Stimulated activated naive CD4-positive, alpha-beta T cell (primary cell): Measurements from ENCODE around the gene EAPP.
"Not testable (repeated sequence)": the region's sequence is repeated elsewhere in the genome, so short reads cannot be mapped to it uniquely, and the experiment has no call there.

Experiments
- DNase-seq, 6 experiments: peaks; one replicate each; lab custom pipeline; 2025; lab: John Stamatoyannopoulos, UW

Gene EAPP

DNA sequence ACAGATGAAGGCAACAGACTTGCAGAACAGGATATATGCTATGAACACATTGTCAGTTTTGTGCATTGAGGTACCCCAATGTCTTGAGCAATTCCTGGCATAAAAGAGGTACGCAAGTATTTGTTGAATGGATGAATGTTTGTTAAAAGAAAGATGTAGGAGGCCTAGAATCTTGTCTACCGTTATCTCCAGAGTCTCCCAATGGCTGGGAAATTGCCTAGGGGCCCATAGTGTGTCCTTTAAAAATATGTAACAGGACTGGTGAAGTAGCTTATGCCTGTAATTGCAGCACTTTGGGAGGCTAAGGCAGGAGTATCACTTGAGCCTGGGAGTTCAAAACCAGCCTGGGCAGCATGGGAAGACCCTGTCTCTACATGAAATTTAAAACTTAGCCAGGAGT lies 57.0 kb downstream of the EAPP start:
- DNase-seq, result no peak

DNA sequence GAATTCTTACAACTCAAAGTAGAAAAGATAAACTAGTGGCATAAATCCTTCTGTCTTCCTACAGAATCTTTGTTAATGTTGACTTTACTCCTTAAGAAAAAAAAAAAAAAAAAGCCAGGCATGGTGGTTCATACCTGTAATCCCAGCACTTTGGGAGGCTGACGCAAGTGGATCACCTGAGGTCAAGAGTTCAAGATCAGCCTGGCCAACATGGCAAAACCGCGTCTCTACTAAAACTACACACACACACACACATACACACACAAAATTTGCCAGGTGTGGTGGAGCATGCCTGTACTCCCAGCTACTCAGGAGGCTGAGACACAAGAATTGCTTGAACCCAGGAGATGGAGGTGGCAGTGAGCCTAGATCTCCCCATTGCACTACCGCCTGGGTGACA lies 59.8 kb downstream of the EAPP start:
- no peak for DNase-seq

DNA sequence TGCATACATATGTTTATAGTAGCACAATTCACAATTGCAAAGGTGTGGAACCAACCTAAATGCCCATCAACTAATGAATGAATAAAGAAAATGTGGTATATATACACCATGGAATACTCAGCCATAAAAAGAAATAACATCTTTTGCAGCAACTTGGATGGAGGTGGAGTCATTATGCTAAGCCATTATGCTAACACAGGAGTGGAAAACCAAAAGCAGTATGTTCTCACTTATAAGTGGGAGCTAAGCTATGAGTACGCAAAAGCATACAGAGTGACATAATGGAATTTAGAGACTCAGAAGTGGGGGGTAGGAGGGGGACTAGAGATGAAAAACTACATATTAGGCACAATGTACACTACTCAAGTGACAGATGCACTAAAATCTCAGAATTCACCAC lies 61.2 kb downstream of the EAPP start:
- no peak for DNase-seq

DNA sequence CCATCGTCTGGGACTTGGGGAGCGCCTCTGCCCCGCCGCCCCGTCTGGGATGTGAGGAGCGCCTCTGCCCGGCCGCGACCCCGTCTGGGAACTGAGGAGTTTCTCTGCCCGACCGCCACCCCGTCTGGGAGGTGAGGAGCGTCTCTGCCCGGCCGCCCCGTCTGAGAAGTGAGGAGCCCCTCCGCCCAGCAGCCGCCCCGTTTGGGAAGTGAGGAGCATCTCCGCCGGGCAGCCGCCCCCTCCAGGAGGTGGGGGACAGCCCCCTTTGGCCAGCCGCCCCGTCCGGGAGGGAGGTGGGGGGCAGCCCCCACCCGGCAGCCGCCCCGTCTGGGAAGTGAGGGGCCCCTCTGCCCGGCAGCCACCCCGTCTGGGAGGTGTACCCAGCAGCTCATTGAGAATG lies 63.5 kb downstream of the EAPP start:
- not testable (repeated sequence) for DNase-seq

DNA sequence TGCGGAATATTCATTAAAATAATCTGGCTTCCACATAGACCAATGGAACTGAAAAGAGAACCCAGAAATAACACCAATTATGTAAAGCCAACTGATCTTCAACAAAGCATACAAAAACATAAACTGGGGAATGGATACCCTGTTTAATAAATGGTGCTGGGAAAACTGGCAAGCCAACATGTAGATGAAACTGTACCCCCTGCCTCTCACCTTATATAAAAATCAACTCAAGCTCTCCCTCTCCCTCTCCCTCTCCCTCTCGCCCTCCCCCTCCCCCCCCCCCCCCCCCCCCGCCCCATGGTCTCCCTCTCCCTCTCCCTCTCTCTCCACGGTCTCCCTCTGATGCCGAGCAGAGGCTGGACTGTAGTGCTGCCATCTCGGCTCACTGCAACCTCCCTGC lies 64.3 kb downstream of the EAPP start:
- no peak for DNase-seq

DNA sequence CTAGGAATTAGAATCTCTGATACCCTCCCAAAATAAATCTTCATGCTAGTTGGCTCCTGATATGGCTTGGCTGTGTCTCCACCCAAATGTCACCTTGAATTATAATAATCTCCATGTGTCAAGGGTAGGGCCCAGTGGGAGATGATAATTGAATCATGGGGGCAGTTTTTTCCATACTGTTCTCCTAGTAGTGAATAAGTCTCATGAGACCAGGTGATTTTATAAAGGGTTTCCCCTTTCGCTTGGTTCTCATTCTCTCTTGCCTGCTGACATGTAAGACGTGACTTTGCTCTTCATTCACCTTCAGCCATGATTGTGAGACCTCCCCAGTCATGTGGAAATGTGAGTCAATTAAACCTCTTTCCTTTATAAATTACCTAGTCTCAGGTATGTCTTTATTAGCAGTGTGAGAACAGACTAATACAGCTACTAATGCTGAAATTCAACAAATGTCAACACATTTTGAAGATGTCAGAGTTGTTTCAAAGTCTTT lies 65.3 kb downstream of the EAPP start:
- DNase-seq, result no peak

DNA sequence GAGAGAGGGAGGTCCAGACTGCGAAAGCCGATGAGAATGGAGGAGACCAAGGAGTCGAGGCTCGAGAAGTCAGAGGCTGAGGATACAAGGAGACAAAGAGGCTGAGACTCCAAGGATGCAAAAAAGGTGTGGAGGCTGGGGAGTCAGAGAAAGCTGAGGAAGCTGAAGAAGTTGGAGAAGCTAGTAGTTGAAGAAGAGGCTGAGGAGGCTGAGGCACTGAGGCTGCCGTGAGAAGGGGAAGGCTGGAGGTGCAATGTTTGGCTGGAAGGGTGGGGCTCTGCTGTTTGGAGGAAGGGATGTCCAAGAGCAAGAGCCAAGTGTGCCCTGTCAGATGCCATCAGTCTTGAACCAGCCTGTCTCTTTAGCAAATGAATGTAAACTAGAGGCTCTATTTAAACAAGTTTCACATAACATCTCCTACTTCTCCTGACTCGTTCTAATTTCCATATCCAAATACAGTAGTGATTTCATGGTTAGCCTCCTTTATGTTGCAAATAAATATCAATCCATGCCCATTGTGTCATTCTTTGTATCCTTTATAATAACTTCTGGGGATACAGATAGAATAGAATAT lies 66.7 kb downstream of the EAPP start:
- no peak for DNase-seq

DNA sequence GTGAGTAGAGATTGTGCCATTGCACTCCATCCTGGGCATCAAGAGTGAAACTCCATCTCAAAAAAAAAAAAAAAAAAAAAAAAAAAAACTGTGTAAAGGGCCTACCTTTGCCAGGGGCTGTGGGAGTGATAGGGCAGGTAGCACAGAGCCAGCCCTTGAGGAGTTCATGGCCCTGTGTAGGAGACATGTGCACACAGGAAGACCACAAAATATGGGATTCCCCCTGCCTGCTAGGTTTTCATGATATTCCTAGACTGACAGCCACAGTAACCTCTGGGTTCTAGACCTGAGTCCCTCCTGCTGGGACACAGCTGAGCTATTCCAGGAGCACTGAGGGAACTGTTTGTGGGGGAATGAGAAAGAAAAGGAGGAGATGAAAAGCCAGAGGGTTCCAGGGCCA lies 69.2 kb downstream of the EAPP start:
- no peak for DNase-seq

DNA sequence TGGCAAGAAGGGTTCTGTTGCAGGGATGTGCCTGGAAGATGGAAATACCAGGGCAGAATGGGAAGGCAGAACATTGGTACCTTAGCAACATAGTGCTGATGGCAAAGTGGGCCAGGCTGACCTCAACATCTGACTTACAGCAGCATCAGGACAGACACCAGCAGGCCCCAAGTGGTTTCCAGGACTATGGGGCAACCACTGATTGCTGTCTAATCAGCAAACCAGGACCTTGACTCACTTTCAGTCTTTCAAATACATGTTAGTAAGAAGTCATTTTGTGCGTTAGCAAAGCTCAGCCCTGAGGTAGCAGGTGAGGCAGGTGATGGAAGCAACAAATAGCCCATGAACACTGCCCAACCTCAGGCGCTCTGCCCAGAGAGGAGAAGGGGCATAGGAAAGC lies 72.8 kb downstream of the EAPP start:
- no peak for DNase-seq
